Tibial nerve (tissue), 4 donors: ENCODE measurements around the gene CLCF1. TPM values are rescaled to one million over a fixed set of nuclear protein-coding genes. Genes with fewer than 3 reads are reported as not detected.

Source experiments
- DNase-seq, 2 donors: peaks; one replicate each; pipeline ENCODE4 v3.0.0-alpha.2; 2019; ENCODE audit warnings: low spot score in 2 of 2
- H3K27ac ChIP-seq, 4 donors: fragments of 200-600 bp; sonication (generic) in 3 of 4; one replicate each; pipeline ENCODE4 v1.5.1; 2017 to 2019; ENCODE audit warnings: mild to moderate bottlenecking in 1 of 4
- H3K27me3 ChIP-seq, 2 donors: fragments of 200-600 bp; sonication (generic) in 1 of 2; one replicate each; pipeline versions ENCODE4 v1.5.1 to v1.6.0; 2017 to 2019
- H3K36me3 ChIP-seq, 3 donors: fragments of 200-600 bp; sonication (generic); one replicate each; pipeline ENCODE4 v1.5.1; 2018 to 2019
- H3K4me1 ChIP-seq, 4 donors: fragments of 200-600 bp; sonication (generic) in 3 of 4; one replicate each; pipeline ENCODE4 v1.5.1; 2017 to 2019
- H3K4me3 ChIP-seq, 4 donors: fragments of 200-600 bp; sonication (generic) in 3 of 4; one replicate each; pipeline ENCODE4 v1.5.1; 2017 to 2019; ENCODE audit warnings: mild to moderate bottlenecking in 1 of 4, moderate library complexity in 1 of 4
- H3K9me3 ChIP-seq, 4 donors: fragments of 200-600 bp; sonication (generic) in 3 of 4; one replicate each; pipeline ENCODE4 v1.5.1; 2017 to 2019
- EP300 ChIP-seq, 2 donors: sonication (generic); formaldehyde crosslinking; IDR thresholded peaks; one replicate each; pipeline ENCODE4 v1.6.1; 2017; ENCODE audit warnings: antibody characterized with exemption in 2 of 2, mild to moderate bottlenecking in 1 of 2
- POLR2A ChIP-seq, 2 donors: fragments of 450-650 bp; IDR thresholded peaks; one replicate each; pipeline ENCODE4 v1.6.1; 2017; ENCODE audit warnings: antibody characterized with exemption in 2 of 2, mild to moderate bottlenecking in 2 of 2, moderate library complexity in 2 of 2
- WGBS, 2 donors: methylation state at CpG; one replicate each; pipeline ENCODE4 v1.1.5; 2018; 5-methylcytosine and 5-hydroxymethylcytosine counted together
- total RNA-seq, 4 donors: library from RNA; depleted of rRNA; stranded (reverse); fragments of >200 nt; gene quantifications; one replicate each; pipeline ENCODE4 v1.1.0, GENCODE V29; 2016
- TF ChIP-seq, protein P1 (sequence below), 5 experiments: fragments of 200-600 bp in 3 of 5; fragments of 450-650 bp in 2 of 5; sonication (generic) in 3 of 5; IDR thresholded peaks; one replicate each; pipeline ENCODE4 v1.5.1; 2016 to 2019; ENCODE audit warnings: antibody characterized with exemption in 5 of 5, mild to moderate bottlenecking in 3 of 5, moderate library complexity in 2 of 5

Gene CLCF1
- total RNA-seq, 4 donors from 2014 or later = 3.7 to 23.1 (median 5.9) TPM

DNA sequence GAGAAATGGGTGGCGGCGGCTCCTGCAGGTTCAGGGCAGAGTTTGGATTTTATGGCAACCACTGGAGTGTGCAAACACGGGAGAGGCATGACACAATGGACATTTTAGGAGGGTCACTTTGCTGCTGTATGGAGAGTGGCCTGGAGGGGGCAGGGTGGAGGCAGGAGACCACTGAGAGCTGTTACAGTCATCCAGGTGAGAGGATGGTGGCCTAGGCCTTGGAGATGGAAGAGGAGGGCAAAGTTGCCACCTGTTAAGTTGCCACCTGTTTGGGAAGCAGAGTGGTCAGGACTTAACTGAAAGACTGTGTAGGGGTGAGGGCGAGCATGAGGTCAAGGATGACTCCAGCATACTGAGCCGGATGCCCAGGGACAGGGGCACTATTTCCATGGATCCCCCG, 16.1 kb upstream of the CLCF1 start:
- peak in 1 of 2 donors; percentile 41 for DNase-seq
- TF ChIP-seq EP300 (IDR thresholded peaks at IDR 0.05) (no peak), POLR2A (IDR thresholded peaks at IDR 0.05) (no peak)
- TF ChIP-seq, protein P1, sequence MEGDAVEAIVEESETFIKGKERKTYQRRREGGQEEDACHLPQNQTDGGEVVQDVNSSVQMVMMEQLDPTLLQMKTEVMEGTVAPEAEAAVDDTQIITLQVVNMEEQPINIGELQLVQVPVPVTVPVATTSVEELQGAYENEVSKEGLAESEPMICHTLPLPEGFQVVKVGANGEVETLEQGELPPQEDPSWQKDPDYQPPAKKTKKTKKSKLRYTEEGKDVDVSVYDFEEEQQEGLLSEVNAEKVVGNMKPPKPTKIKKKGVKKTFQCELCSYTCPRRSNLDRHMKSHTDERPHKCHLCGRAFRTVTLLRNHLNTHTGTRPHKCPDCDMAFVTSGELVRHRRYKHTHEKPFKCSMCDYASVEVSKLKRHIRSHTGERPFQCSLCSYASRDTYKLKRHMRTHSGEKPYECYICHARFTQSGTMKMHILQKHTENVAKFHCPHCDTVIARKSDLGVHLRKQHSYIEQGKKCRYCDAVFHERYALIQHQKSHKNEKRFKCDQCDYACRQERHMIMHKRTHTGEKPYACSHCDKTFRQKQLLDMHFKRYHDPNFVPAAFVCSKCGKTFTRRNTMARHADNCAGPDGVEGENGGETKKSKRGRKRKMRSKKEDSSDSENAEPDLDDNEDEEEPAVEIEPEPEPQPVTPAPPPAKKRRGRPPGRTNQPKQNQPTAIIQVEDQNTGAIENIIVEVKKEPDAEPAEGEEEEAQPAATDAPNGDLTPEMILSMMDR (IDR thresholded peaks at IDR 0.05) = peak; percentile 19 to 51 (median 29)
- Histone ChIP-seq H3K27ac (no peak overlapping the region), H3K4me3 (no peak overlapping the region), H3K4me1 (peaks cover 0 to 42% (median 17%) of the 10 kb centered on the region in 4 donors), H3K9me3 (no peaks in the 10 kb centered on the region), H3K36me3 (peaks cover 0 to 12% (median 0%) of the 10 kb centered on the region in 3 donors), H3K27me3 (no peaks in the 10 kb centered on the region)
- WGBS, 2 donors = 56 to 61% methylated on average over 6 of the region's 6 CpGs

GRCh38 chr11:67387518-67387917, 14.1 kb upstream of the CLCF1 start:
- no peak overlapping the region for H3K27ac ChIP-seq
- H3K9me3 ChIP-seq = no peaks in the 10 kb centered on the region
- no peaks in the 10 kb centered on the region for H3K36me3 ChIP-seq
- H3K27me3 ChIP-seq = no peaks in the 10 kb centered on the region
- DNase-seq = no peak
- WGBS, 2 donors = 53 to 62% methylated on average over 6 of the region's 6 CpGs
- H3K4me1 ChIP-seq = peaks cover 0 to 35% (median 15%) of the 10 kb centered on the region in 4 donors
- TF ChIP-seq, protein P1 (IDR thresholded peaks at IDR 0.05) = no peak
- TF ChIP-seq POLR2A (IDR thresholded peaks at IDR 0.05) (no peak), EP300 (IDR thresholded peaks at IDR 0.05) (no peak)
- H3K4me3 ChIP-seq = no peak overlapping the region

DNA sequence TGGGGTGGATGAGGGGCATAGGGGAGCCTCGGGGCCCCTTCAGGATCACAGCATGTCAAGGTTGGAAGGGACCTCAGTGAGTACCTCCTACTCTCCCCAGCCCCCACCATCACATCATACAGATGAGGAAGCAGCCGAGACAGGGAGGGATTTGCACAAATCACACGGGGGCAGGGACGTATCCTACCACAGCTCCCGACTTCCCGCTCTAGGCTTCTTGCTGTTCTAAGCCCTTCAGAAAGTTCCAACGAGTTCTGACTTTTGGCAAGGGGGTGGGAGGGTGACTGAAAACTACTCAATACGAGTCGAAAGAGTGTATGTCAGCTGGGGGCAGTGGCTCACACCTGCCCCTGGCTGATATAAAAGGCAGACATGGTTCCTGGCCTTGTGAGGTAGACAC, 13.7 kb upstream of the CLCF1 start:
- 32 to 38% methylated on average over 4 to 9 of the region's 9 CpGs for WGBS, 2 donors
- Histone ChIP-seq H3K27ac (no peak overlapping the region), H3K9me3 (no peaks in the 10 kb centered on the region), H3K36me3 (no peaks in the 10 kb centered on the region), H3K4me1 (peaks cover 0 to 37% (median 15%) of the 10 kb centered on the region in 4 donors), H3K27me3 (no peaks in the 10 kb centered on the region), H3K4me3 (no peak overlapping the region)
- DNase-seq = no peak
- TF ChIP-seq EP300 (IDR thresholded peaks at IDR 0.05) = no peak

GRCh38 chr11:67384851-67385366, 11.5 kb upstream of the CLCF1 start:
- DNase-seq = no peak
- H3K4me1 ChIP-seq = peaks cover 0 to 28% (median 8%) of the 10 kb centered on the region in 4 donors
- 35 to 52% methylated on average over 3 of the region's 3 CpGs for WGBS, 2 donors
- TF ChIP-seq, protein P1 (IDR thresholded peaks at IDR 0.05) = no peak
- peak in 1 of 2 donors; percentile 20 for TF ChIP-seq EP300 (IDR thresholded peaks at IDR 0.05)
- no peaks in the 10 kb centered on the region for H3K9me3 ChIP-seq
- no peak overlapping the region for H3K4me3 ChIP-seq
- no peaks in the 10 kb centered on the region for H3K27me3 ChIP-seq
- no peaks in the 10 kb centered on the region for H3K36me3 ChIP-seq
- H3K27ac ChIP-seq = peak overlapping the region in 2 of 4 donors; percentile 12 to 63

GRCh38 chr11:67382276-67383136, 9.1 kb upstream of the CLCF1 start:
- DNase-seq = peak; percentile 74 to 86
- WGBS, 2 donors = 36 to 39% methylated on average over 16 of the region's 16 CpGs
- peak overlapping the region in 1 of 4 donors; percentile 13 for H3K27ac ChIP-seq
- TF ChIP-seq EP300 (IDR thresholded peaks at IDR 0.05) (peak in 1 of 2 donors; percentile 37), POLR2A (IDR thresholded peaks at IDR 0.05) (no peak)
- TF ChIP-seq, protein P1 (IDR thresholded peaks at IDR 0.05) = peak; percentile 92 to 99 (median 97)
- H3K4me3 ChIP-seq = no peak overlapping the region
- H3K9me3 ChIP-seq = no peaks in the 10 kb centered on the region
- H3K27me3 ChIP-seq = no peaks in the 10 kb centered on the region
- H3K4me1 ChIP-seq = peaks cover 0 to 41% (median 8%) of the 10 kb centered on the region in 4 donors
- H3K36me3 ChIP-seq = no peaks in the 10 kb centered on the region
